GM21619 (cell line): ENCODE measurements around the gene NKX3-2.

ENCODE experiments used
- ATAC-seq: cut with Tn5 transposase; IDR thresholded peaks from one replicate; pipeline ENCODE4 v1.9.1; 2021; ENCODE audit not compliant: unreplicated experiment

Gene NKX3-2

GRCh38 chr4:13546142-13546940 lies 2.0 kb upstream of the NKX3-2 start:
- ATAC-seq, result no peak

- no peak for ATAC-seq
Measured at GRCh38 chr4:13545394-13545808, 1.1 kb upstream of the NKX3-2 start.

- ATAC-seq, result peak; percentile 44
Measured at GRCh38 chr4:13544606-13545393, 492 bp upstream of the NKX3-2 start.

GRCh38 chr4:13543032-13543838 lies 1.1 kb downstream of the NKX3-2 start:
- ATAC-seq, result no peak

- no peak for ATAC-seq
Measured at GRCh38 chr4:13542577-13543031, 1.7 kb downstream of the NKX3-2 start.

GRCh38 chr4:13541720-13542576 lies 2.4 kb downstream of the NKX3-2 start:
- no peak for ATAC-seq

- ATAC-seq, result no peak
Measured at GRCh38 chr4:13541176-13541604, 3.1 kb downstream of the NKX3-2 start.

- ATAC-seq, result no peak
Measured at GRCh38 chr4:13540446-13541175, 3.7 kb downstream of the NKX3-2 start.

- ATAC-seq, result no peak
Measured at GRCh38 chr4:13539619-13540445, 4.5 kb downstream of the NKX3-2 start.

GRCh38 chr4:13539047-13539618 lies 5.2 kb downstream of the NKX3-2 start:
- no peak for ATAC-seq

GRCh38 chr4:13538427-13538973 lies 5.8 kb downstream of the NKX3-2 start:
- no peak for ATAC-seq

- no peak for ATAC-seq
Measured at GRCh38 chr4:13537832-13538177, 6.5 kb downstream of the NKX3-2 start.

- ATAC-seq, result no peak
Measured at GRCh38 chr4:13537011-13537831, 7.1 kb downstream of the NKX3-2 start.

- no peak for ATAC-seq
Measured at GRCh38 chr4:13536607-13537006, 7.7 kb downstream of the NKX3-2 start.

GRCh38 chr4:13535708-13536361 lies 8.5 kb downstream of the NKX3-2 start:
- no peak for ATAC-seq

- ATAC-seq, result no peak
Measured at GRCh38 chr4:13535118-13535517, 9.2 kb downstream of the NKX3-2 start.
